SW 1271 (cell line): Measurements from ENCODE around the gene PLXNB1.
"Not testable (repeated sequence)": the region's sequence is repeated elsewhere in the genome, so short reads cannot be mapped to it uniquely, and the experiment has no call there.

Source experiments
- DNase-seq, 2 experiments: peaks; one replicate each; lab custom pipeline; 2025; lab: John Stamatoyannopoulos, UW

The PLXNB1 gene

GRCh38 chr3:48429960-48430707 is at the start of gene PLXNB1:
PLXNB1 (minus strand) TSS chr3:48430086; CDS start chr3:48424611, 5,475 bp downstream.
- no peak for DNase-seq

- no peak for DNase-seq
Measured at GRCh38 chr3:48478626-48479555, 49.0 kb upstream of the PLXNB1 start.

GRCh38 chr3:48477959-48478520 is 48.2 kb upstream of the PLXNB1 start:
- DNase-seq: no peak

GRCh38 chr3:48476426-48477053 is 46.7 kb upstream of the PLXNB1 start:
- DNase-seq: no peak

- no peak for DNase-seq
Measured at GRCh38 chr3:48475188-48475587, 45.3 kb upstream of the PLXNB1 start.

GRCh38 chr3:48474619-48475018 is 44.7 kb upstream of the PLXNB1 start:
- no peak for DNase-seq

- DNase-seq: not testable (repeated sequence)
Measured at GRCh38 chr3:48474031-48474430, 44.1 kb upstream of the PLXNB1 start.

- DNase-seq: no peak
Measured at GRCh38 chr3:48473617-48473952, 43.7 kb upstream of the PLXNB1 start.

GRCh38 chr3:48472923-48473616 is 43.2 kb upstream of the PLXNB1 start:
- peak; percentile 72 to 87 for DNase-seq

- no peak for DNase-seq
Measured at GRCh38 chr3:48472673-48472922, 42.7 kb upstream of the PLXNB1 start.

- DNase-seq: no peak
Measured at GRCh38 chr3:48470286-48470685, 40.4 kb upstream of the PLXNB1 start.

- DNase-seq: no peak
Measured at GRCh38 chr3:48469046-48469915, 39.4 kb upstream of the PLXNB1 start.

GRCh38 chr3:48468329-48468731 is 38.4 kb upstream of the PLXNB1 start:
- DNase-seq: no peak

GRCh38 chr3:48467473-48468267 is 37.8 kb upstream of the PLXNB1 start:
- no peak for DNase-seq

- no peak for DNase-seq
Measured at GRCh38 chr3:48467110-48467454, 37.2 kb upstream of the PLXNB1 start.

- DNase-seq: peak in 1 of 2 experiments; percentile 35
Measured at GRCh38 chr3:48466386-48467109, 36.7 kb upstream of the PLXNB1 start.

GRCh38 chr3:48465531-48466378 is 35.9 kb upstream of the PLXNB1 start:
- DNase-seq: peak; percentile 94 to 96

GRCh38 chr3:48465237-48465530 is 35.3 kb upstream of the PLXNB1 start:
- no peak for DNase-seq

- no peak for DNase-seq
Measured at GRCh38 chr3:48464713-48465221, 34.9 kb upstream of the PLXNB1 start.
